Vagina (tissue), 2 donors: ENCODE results near the gene KIF27. TPM values are rescaled to one million over a fixed set of nuclear protein-coding genes. Genes with fewer than 3 reads are reported as not detected.

Experiments used
- DNase-seq, 2 donors: peaks; one replicate each; pipeline ENCODE4 v3.0.0-alpha.2; 2017; ENCODE audit errors: extremely low spot score in 2 of 2
- H3K27ac ChIP-seq: fragments of 200-600 bp; sonication (generic); one replicate; pipeline ENCODE4 v1.5.1; 2019
- H3K27me3 ChIP-seq: fragments of 200-600 bp; sonication (generic); one replicate; pipeline ENCODE4 v1.5.1; 2019
- H3K36me3 ChIP-seq, 2 donors: fragments of 200-600 bp; sonication (generic); one replicate each; pipeline ENCODE4 v1.5.1; 2017 to 2019
- H3K4me1 ChIP-seq: fragments of 200-600 bp; sonication (generic); one replicate; pipeline ENCODE4 v1.5.1; 2019
- H3K4me3 ChIP-seq, 2 donors: fragments of 200-600 bp; sonication (generic); 1 replicate in 1 of 2; 2 replicates in 1 of 2; pipeline ENCODE4 v1.5.1; 2016 to 2019
- H3K9me3 ChIP-seq: fragments of 200-600 bp; sonication (generic); one replicate; pipeline ENCODE4 v1.5.1; 2019
- CTCF ChIP-seq, 3 experiments: fragments of 450-650 bp in 2 of 3; fragments of 200-600 bp in 1 of 3; sonication (generic) in 1 of 3; IDR thresholded peaks; one replicate each; pipeline ENCODE4 v1.5.1; 2017 to 2019; ENCODE audit warnings: antibody characterized with exemption in 3 of 3, mild to moderate bottlenecking in 2 of 3, moderate library complexity in 2 of 3
- POLR2A ChIP-seq, 2 donors: fragments of 450-650 bp; IDR thresholded peaks; one replicate each; pipeline ENCODE4 v1.6.1; 2017; ENCODE audit warnings: antibody characterized with exemption in 2 of 2, mild to moderate bottlenecking in 2 of 2, moderate library complexity in 2 of 2
- POLR2AphosphoS5 ChIP-seq, 2 donors: sonication (generic); formaldehyde crosslinking; IDR thresholded peaks; one replicate each; pipeline ENCODE4 v1.9.0; 2017; ENCODE audit warnings: antibody characterized with exemption in 2 of 2, mild to moderate bottlenecking in 2 of 2, low read depth in 1 of 2; ENCODE audit not compliant: insufficient read depth in 1 of 2
- intact Hi-C: fragments of 100-400 bp; cut with DNase I; formaldehyde crosslinking; loops from one replicate; pipeline ENCODE4 v1.15.1; 2023
- total RNA-seq: library from RNA; depleted of rRNA; stranded (reverse); fragments of >200 nt; gene quantifications from one replicate; pipeline ENCODE4 v1.2.3, GENCODE V29; 2016

KIF27 gene
- total RNA-seq, 1 donor from 2014 or later: 6.1 TPM

- Histone ChIP-seq H3K27me3 (no peaks in the 10 kb centered on the region), H3K4me3 (no peak overlapping the region), H3K9me3 (no peaks in the 10 kb centered on the region), H3K4me1 (peaks cover 18% of the 10 kb centered on the region), H3K27ac (no peak overlapping the region), H3K36me3 (peaks cover 0 to 5% of the 10 kb centered on the region in 2 donors)
- intact Hi-C loops: no loop called here
- DNase-seq: no peak
- no peak for TF ChIP-seq POLR2A (IDR thresholded peaks at IDR 0.05)
Measured at GRCh38 chr9:83933790-83934189, 12.6 kb upstream of the KIF27 start.

- Histone ChIP-seq H3K4me3 (no peak overlapping the region), H3K27me3 (no peaks in the 10 kb centered on the region), H3K9me3 (no peaks in the 10 kb centered on the region), H3K27ac (no peak overlapping the region), H3K4me1 (peaks cover 18% of the 10 kb centered on the region), H3K36me3 (no peaks in the 10 kb centered on the region)
- DNase-seq: no peak
- no peak for TF ChIP-seq POLR2AphosphoS5 (IDR thresholded peaks at IDR 0.05; ENCODE audit: insufficient read depth in 1 of 2, low read depth in 1 of 2)
- no peak for TF ChIP-seq POLR2A (IDR thresholded peaks at IDR 0.05)
- no peak for TF ChIP-seq CTCF (IDR thresholded peaks at IDR 0.05)
- intact Hi-C loops: no loop called here
Measured at GRCh38 chr9:83932851-83933250, 11.6 kb upstream of the KIF27 start.

GRCh38 chr9:83932011-83932410, 10.8 kb upstream of the KIF27 start:
- intact Hi-C loops: no loop called here
- Histone ChIP-seq H3K36me3 (no peaks in the 10 kb centered on the region), H3K27ac (no peak overlapping the region), H3K9me3 (no peaks in the 10 kb centered on the region), H3K27me3 (no peaks in the 10 kb centered on the region), H3K4me3 (no peak overlapping the region), H3K4me1 (peaks cover 18% of the 10 kb centered on the region)
- DNase-seq: no peak
- TF ChIP-seq CTCF (IDR thresholded peaks at IDR 0.05) (no peak), POLR2AphosphoS5 (IDR thresholded peaks at IDR 0.05; ENCODE audit: insufficient read depth in 1 of 2, low read depth in 1 of 2) (no peak), POLR2A (IDR thresholded peaks at IDR 0.05) (no peak)

- TF ChIP-seq CTCF (IDR thresholded peaks at IDR 0.05): no peak
- no peak for TF ChIP-seq POLR2AphosphoS5 (IDR thresholded peaks at IDR 0.05; ENCODE audit: insufficient read depth in 1 of 2, low read depth in 1 of 2)
- TF ChIP-seq POLR2A (IDR thresholded peaks at IDR 0.05): no peak
- H3K27me3 ChIP-seq: no peaks in the 10 kb centered on the region
- H3K4me1 ChIP-seq: peaks cover 18% of the 10 kb centered on the region
- H3K9me3 ChIP-seq: no peaks in the 10 kb centered on the region
- H3K36me3 ChIP-seq: no peaks in the 10 kb centered on the region
- intact Hi-C loops: no loop called here
- H3K27ac ChIP-seq: no peak overlapping the region
- DNase-seq: no peak
- H3K4me3 ChIP-seq: no peak overlapping the region
Measured at GRCh38 chr9:83930881-83931280, 9.6 kb upstream of the KIF27 start.

GRCh38 chr9:83927591-83927990, 6.4 kb upstream of the KIF27 start:
- Histone ChIP-seq H3K27me3 (no peaks in the 10 kb centered on the region), H3K4me3 (no peak overlapping the region), H3K36me3 (no peaks in the 10 kb centered on the region), H3K27ac (no peak overlapping the region), H3K9me3 (no peaks in the 10 kb centered on the region), H3K4me1 (no peaks in the 10 kb centered on the region)
- intact Hi-C loops: no loop called here
- TF ChIP-seq POLR2A (IDR thresholded peaks at IDR 0.05) (no peak), CTCF (IDR thresholded peaks at IDR 0.05) (no peak), POLR2AphosphoS5 (IDR thresholded peaks at IDR 0.05; ENCODE audit: insufficient read depth in 1 of 2, low read depth in 1 of 2) (no peak)
- DNase-seq: no peak
